Activated CD4-positive, alpha-beta memory T cell treated with anti-CD3 and anti-CD28 coated beads for 36 hours (primary cell): Measurements from ENCODE around the gene EEF1AKMT3. TPM values are rescaled to one million over a fixed set of nuclear protein-coding genes. Genes with fewer than 3 reads are reported as not detected.

Source experiments
- CTCF ChIA-PET: fragments of 350-600 bp; sonication (Branson Sonifier 250); formaldehyde crosslinking; loops from one replicate; lab custom pipeline; 2021; ENCODE audit warnings: antibody characterized with exemption, inconsistent platforms; lab: Charles Lee
- POLR2A ChIA-PET: fragments of 350-600 bp; sonication (Branson Sonifier 250); formaldehyde crosslinking; loops from one replicate; lab custom pipeline; 2021; ENCODE audit warnings: antibody characterized with exemption; lab: Charles Lee
- DNase-seq: peaks from one replicate; pipeline ENCODE4 v3.0.0-alpha.2; 2020
- H3K27ac Mint-ChIP-seq: one replicate; pipeline ENCODE4 v1.8.0; 2021; ENCODE audit warnings: mixed read lengths
- H3K27me3 Mint-ChIP-seq: one replicate; pipeline ENCODE4 v1.8.0; 2021; ENCODE audit warnings: mixed read lengths
- H3K36me3 Mint-ChIP-seq: one replicate; pipeline ENCODE4 v1.8.0; 2021; ENCODE audit warnings: mixed read lengths
- H3K4me1 Mint-ChIP-seq: one replicate; pipeline ENCODE4 v1.8.0; 2021; ENCODE audit warnings: low read depth, mixed read lengths
- H3K4me3 Mint-ChIP-seq: one replicate; pipeline ENCODE4 v1.8.0; 2021; ENCODE audit warnings: mild to moderate bottlenecking, mixed read lengths
- H3K9me3 Mint-ChIP-seq: one replicate; pipeline ENCODE4 v1.8.0; 2021; ENCODE audit warnings: mixed read lengths
- intact Hi-C: fragments of 100-400 bp; cut with micrococcal nuclease; formaldehyde crosslinking; loops from one replicate; pipeline ENCODE4 v1.15.1; 2023
- total RNA-seq, 2 experiments: library from RNA; stranded (reverse); gene quantifications; one replicate each; pipeline ENCODE4 v1.2.3, GENCODE V29; 2021

Gene EEF1AKMT3
- total RNA-seq, 2 experiments from 2014 or later: 3.7 to 3.9 TPM

- intact Hi-C loops: no loop called here
- CTCF ChIA-PET: no interaction called here
- no peak overlapping the region for H3K4me3 Mint-ChIP-seq
- peaks cover 55% of the 10 kb centered on the region for H3K36me3 Mint-ChIP-seq
- no peaks in the 10 kb centered on the region for H3K9me3 Mint-ChIP-seq
- no peaks in the 10 kb centered on the region for H3K4me1 Mint-ChIP-seq
- H3K27ac Mint-ChIP-seq: no peak overlapping the region
- no peaks in the 10 kb centered on the region for H3K27me3 Mint-ChIP-seq
- no peak for DNase-seq
- POLR2A ChIA-PET: interaction anchor here (0.6 kb wide), 1 partner anchor 15 kb away, joined by 7 read pairs; no protein-coding TSS in a partner anchor
Observed at GRCh38 chr12:57729321-57729844, 43.0 kb upstream of the EEF1AKMT3 start.

GRCh38 chr12:57730336-57731067 lies 41.9 kb upstream of the EEF1AKMT3 start:
- no peaks in the 10 kb centered on the region for H3K27me3 Mint-ChIP-seq
- H3K27ac Mint-ChIP-seq: no peak overlapping the region
- H3K4me1 Mint-ChIP-seq: peaks cover 3% of the 10 kb centered on the region
- H3K9me3 Mint-ChIP-seq: no peaks in the 10 kb centered on the region
- ChIA-PET POLR2A (no interaction called here), CTCF (no interaction called here)
- H3K4me3 Mint-ChIP-seq: no peak overlapping the region
- intact Hi-C loops: no loop called here
- peaks cover 58% of the 10 kb centered on the region for H3K36me3 Mint-ChIP-seq
- DNase-seq: no peak

- CTCF ChIA-PET: no interaction called here
- POLR2A ChIA-PET: no interaction called here
- intact Hi-C loops: no loop called here
- Mint-ChIP-seq H3K9me3 (no peaks in the 10 kb centered on the region), H3K36me3 (peaks cover 54% of the 10 kb centered on the region), H3K4me3 (no peak overlapping the region), H3K27me3 (no peaks in the 10 kb centered on the region), H3K27ac (no peak overlapping the region), H3K4me1 (peaks cover 6% of the 10 kb centered on the region)
- DNase-seq: no peak
Observed at GRCh38 chr12:57731411-57732080, 40.9 kb upstream of the EEF1AKMT3 start.

- no peaks in the 10 kb centered on the region for H3K27me3 Mint-ChIP-seq
- peaks cover 58% of the 10 kb centered on the region for H3K36me3 Mint-ChIP-seq
- intact Hi-C loops: no loop called here
- H3K9me3 Mint-ChIP-seq: no peaks in the 10 kb centered on the region
- no peak overlapping the region for H3K27ac Mint-ChIP-seq
- no peak overlapping the region for H3K4me3 Mint-ChIP-seq
- POLR2A ChIA-PET: no interaction called here
- H3K4me1 Mint-ChIP-seq: peaks cover 10% of the 10 kb centered on the region
- DNase-seq: no peak
- CTCF ChIA-PET: interaction anchor here (0.9 kb wide), 1 partner anchor 51 kb away, joined by 3 read pairs; the partner anchor contains the start of gene TSFM
Observed at GRCh38 chr12:57732270-57732669, 40.1 kb upstream of the EEF1AKMT3 start.

- Mint-ChIP-seq H3K27me3 (no peaks in the 10 kb centered on the region), H3K4me1 (peaks cover 10% of the 10 kb centered on the region), H3K4me3 (no peak overlapping the region), H3K9me3 (no peaks in the 10 kb centered on the region), H3K27ac (peak overlapping the region; percentile 30), H3K36me3 (peaks cover 52% of the 10 kb centered on the region)
- DNase-seq: no peak
- ChIA-PET POLR2A (no interaction called here), CTCF (interaction anchor here (0.9 kb wide), 1 partner anchor 50 kb away, joined by 3 read pairs; the partner anchor contains the start of gene TSFM)
- intact Hi-C loops: no loop called here
Observed at GRCh38 chr12:57732726-57733593, 39.5 kb upstream of the EEF1AKMT3 start.

- peaks cover 47% of the 10 kb centered on the region for H3K36me3 Mint-ChIP-seq
- no peak for DNase-seq
- POLR2A ChIA-PET: no interaction called here
Observed at GRCh38 chr12:57733928-57734327, 38.5 kb upstream of the EEF1AKMT3 start.

GRCh38 chr12:57734591-57734990 lies 37.8 kb upstream of the EEF1AKMT3 start:
- Mint-ChIP-seq H3K4me1 (peaks cover 18% of the 10 kb centered on the region), H3K4me3 (no peak overlapping the region), H3K27me3 (no peaks in the 10 kb centered on the region), H3K9me3 (no peaks in the 10 kb centered on the region), H3K36me3 (peaks cover 49% of the 10 kb centered on the region), H3K27ac (peak overlapping the region; percentile 6)
- ChIA-PET POLR2A (no interaction called here), CTCF (interaction anchor here (1.3 to 1.4 kb wide), 2 partner anchors 9 to 151 kb away, joined by 5 to 6 read pairs; no protein-coding TSS in a partner anchor)
- intact Hi-C loops: no loop called here
- DNase-seq: no peak

More at GRCh38 chr12:57733928-57734327, 38.5 kb upstream of the EEF1AKMT3 start:
- no peak overlapping the region for H3K27ac Mint-ChIP-seq
- peaks cover 12% of the 10 kb centered on the region for H3K4me1 Mint-ChIP-seq
- CTCF ChIA-PET: interaction anchor here (1.3 kb wide), 1 partner anchor 8 kb away, joined by 5 read pairs; no protein-coding TSS in a partner anchor
- intact Hi-C loops: no loop called here
- H3K9me3 Mint-ChIP-seq: no peaks in the 10 kb centered on the region
- H3K4me3 Mint-ChIP-seq: no peak overlapping the region
- H3K27me3 Mint-ChIP-seq: no peaks in the 10 kb centered on the region

DNA sequence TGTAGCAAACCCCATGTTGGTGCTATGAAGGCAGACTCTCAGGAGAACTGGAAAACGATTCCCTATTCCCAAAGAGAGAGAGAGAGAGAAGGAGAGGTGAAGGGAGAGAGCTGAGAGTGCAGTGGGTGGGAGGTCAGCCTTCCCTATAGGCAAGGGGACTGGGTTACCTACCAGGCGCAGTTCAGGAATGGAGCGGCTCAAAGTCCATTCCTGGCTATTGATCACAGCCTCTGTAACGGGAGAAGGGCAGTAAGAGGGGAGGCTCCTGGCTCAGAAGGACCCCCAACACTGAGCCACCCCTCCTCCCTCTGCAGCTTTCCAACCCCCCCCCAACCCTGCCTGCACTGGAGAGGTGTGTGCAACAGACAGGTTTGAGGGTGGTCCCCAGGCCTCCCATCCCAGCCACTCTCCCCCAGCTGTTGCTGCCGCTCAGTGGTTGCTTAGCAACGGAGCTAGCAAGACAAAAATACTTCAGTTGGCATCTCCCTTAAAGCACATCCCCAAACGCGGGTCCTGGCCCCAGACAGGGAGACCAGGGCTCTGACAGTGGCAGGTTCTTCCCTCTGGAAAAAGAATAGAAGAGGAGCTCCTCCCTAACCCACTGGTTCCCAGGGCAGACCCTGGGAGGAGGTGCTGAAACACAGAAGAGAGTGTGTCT lies 37.1 kb upstream of the EEF1AKMT3 start:
- Mint-ChIP-seq H3K27me3 (no peaks in the 10 kb centered on the region), H3K27ac (no peak overlapping the region), H3K4me3 (no peak overlapping the region), H3K9me3 (no peaks in the 10 kb centered on the region), H3K4me1 (peaks cover 23% of the 10 kb centered on the region), H3K36me3 (peaks cover 46% of the 10 kb centered on the region)
- CTCF ChIA-PET: interaction anchor here (1.3 to 1.4 kb wide), 2 partner anchors 9 to 152 kb away, joined by 5 to 6 read pairs; no protein-coding TSS in a partner anchor
- intact Hi-C loops: no loop called here
- POLR2A ChIA-PET: no interaction called here
- no peak for DNase-seq

- POLR2A ChIA-PET: interaction anchor here (0.5 to 1.2 kb wide), 2 partner anchors 12 to 66 kb away, joined by 3 to 6 read pairs; no protein-coding TSS in a partner anchor
- no peaks in the 10 kb centered on the region for H3K9me3 Mint-ChIP-seq
- H3K27me3 Mint-ChIP-seq: no peaks in the 10 kb centered on the region
- CTCF ChIA-PET: no interaction called here
- no peak for DNase-seq
- intact Hi-C loops: no loop called here
- peaks cover 38% of the 10 kb centered on the region for H3K36me3 Mint-ChIP-seq
- no peak overlapping the region for H3K4me3 Mint-ChIP-seq
- H3K27ac Mint-ChIP-seq: no peak overlapping the region
- peaks cover 30% of the 10 kb centered on the region for H3K4me1 Mint-ChIP-seq
Observed at GRCh38 chr12:57735952-57736740, 36.3 kb upstream of the EEF1AKMT3 start.

- DNase-seq: no peak
- Mint-ChIP-seq H3K36me3 (peaks cover 32% of the 10 kb centered on the region), H3K27me3 (no peaks in the 10 kb centered on the region), H3K4me3 (no peak overlapping the region), H3K27ac (no peak overlapping the region), H3K4me1 (peaks cover 33% of the 10 kb centered on the region), H3K9me3 (no peaks in the 10 kb centered on the region)
- ChIA-PET CTCF (no interaction called here), POLR2A (interaction anchor here (0.5 to 1.2 kb wide), 2 partner anchors 12 to 67 kb away, joined by 3 to 6 read pairs; no protein-coding TSS in a partner anchor)
- intact Hi-C loops: no loop called here
Observed at GRCh38 chr12:57736741-57737466, 35.5 kb upstream of the EEF1AKMT3 start.
